HG03558 (cell line): ENCODE data around the gene MYDGF.
"Not testable (repeated sequence)": the region's sequence is repeated elsewhere in the genome, so short reads cannot be mapped to it uniquely, and the experiment has no call there.

Experiments
- ATAC-seq: cut with Tn5 transposase; IDR thresholded peaks from one replicate; pipeline ENCODE4 v1.9.1; 2021; ENCODE audit warnings: moderate number of reproducible peaks; ENCODE audit not compliant: unreplicated experiment; ENCODE audit errors: extremely low read depth

The MYDGF gene

GRCh38 chr19:4669723-4670480, at the start of gene MYDGF:
Gene MYDGF, minus strand, starts transcription at chr19:4670342. Its CDS starts 8 bp downstream, at chr19:4670334.
- no peak for ATAC-seq

DNA sequence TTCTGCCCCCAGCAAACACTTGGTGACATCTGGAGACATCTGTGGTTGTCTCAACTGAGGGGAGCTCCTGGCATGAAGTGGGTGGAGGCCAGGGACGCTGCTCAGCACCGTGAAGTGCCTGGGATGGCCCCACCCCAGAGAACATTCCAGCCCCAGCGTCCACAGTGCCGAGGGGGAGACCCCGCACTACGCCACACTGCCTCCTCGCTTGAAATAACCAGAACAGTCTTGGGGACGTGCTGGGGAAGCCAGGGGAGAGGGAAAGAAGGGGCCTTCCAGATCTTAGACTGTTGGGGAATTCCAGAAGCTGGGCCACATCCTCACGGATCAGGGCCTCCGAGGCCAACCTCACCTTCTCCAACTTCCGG, 49.3 kb upstream of the MYDGF start:
- no peak for ATAC-seq

GRCh38 chr19:4717966-4718701, 48.0 kb upstream of the MYDGF start:
- no peak for ATAC-seq

- ATAC-seq = no peak
Observed at GRCh38 chr19:4717191-4717965, 47.2 kb upstream of the MYDGF start.

- no peak for ATAC-seq
Observed at GRCh38 chr19:4715529-4716221, 45.5 kb upstream of the MYDGF start.

- ATAC-seq = not testable (repeated sequence)
Observed at GRCh38 chr19:4715178-4715528, 45.0 kb upstream of the MYDGF start.

GRCh38 chr19:4714016-4714415, 43.9 kb upstream of the MYDGF start:
- no peak for ATAC-seq

GRCh38 chr19:4713384-4713951, 43.3 kb upstream of the MYDGF start:
- no peak for ATAC-seq

DNA sequence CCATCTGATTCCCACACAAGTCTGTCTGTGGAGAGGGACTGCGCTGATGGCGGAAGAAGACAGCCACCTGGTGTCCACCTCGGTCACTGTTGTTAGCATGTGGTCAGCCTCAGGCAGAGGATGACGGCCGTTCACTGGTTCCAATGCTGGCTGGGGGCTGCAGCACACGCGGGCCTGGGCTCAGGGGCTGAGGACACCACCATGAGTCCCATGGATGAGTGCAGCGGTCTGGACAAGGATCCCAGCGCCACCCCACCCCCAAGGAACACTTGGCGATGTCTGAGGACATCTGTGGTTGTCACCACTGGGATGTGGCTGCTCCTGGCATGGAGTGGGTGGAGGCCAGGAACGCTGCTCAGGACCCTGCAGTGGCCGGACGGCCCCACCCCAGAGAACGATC, 42.6 kb upstream of the MYDGF start:
- no peak for ATAC-seq

- ATAC-seq = no peak
Observed at GRCh38 chr19:4711211-4711610, 41.1 kb upstream of the MYDGF start.

GRCh38 chr19:4710281-4710600, 40.1 kb upstream of the MYDGF start:
- ATAC-seq = no peak

DNA sequence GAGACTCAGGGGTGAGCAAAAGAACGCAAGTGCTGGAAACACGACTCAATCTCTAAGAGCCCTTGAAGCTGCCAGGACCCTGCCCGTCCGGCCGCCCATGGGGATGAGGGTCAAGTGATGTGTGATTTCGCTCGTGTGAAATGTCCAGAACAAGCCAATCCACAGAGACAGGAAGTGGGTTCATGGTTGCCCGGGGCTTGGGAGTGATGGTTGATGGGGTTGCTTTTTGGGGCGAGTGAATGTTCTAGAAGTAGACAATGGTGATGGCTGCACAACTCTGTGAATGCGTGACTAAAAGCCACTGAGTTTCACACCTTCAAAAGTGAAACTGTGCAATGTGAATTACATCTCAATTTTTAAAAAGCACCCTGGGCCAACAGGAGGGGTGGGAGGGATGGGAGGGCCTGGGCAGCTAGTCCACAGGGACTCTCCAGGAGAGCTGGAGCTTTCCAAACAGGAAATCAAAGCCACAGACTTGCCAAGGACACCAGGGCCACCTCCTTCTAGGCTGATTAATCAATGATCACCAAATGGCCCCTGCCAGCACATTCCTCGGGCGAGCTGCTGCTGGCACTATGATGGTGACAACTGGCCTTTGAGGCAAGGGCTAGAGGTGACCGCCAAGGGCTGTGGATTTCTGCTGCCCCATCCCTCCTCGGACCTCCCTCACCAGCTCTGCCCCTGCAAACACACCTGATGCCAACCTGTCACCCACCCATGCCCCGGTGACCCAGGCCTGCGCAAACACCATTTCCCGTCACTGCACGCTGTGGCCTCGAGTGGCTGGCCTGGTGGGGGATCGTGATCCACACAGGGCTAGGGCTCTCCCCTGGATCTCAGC, 39.5 kb upstream of the MYDGF start:
- no peak for ATAC-seq

DNA sequence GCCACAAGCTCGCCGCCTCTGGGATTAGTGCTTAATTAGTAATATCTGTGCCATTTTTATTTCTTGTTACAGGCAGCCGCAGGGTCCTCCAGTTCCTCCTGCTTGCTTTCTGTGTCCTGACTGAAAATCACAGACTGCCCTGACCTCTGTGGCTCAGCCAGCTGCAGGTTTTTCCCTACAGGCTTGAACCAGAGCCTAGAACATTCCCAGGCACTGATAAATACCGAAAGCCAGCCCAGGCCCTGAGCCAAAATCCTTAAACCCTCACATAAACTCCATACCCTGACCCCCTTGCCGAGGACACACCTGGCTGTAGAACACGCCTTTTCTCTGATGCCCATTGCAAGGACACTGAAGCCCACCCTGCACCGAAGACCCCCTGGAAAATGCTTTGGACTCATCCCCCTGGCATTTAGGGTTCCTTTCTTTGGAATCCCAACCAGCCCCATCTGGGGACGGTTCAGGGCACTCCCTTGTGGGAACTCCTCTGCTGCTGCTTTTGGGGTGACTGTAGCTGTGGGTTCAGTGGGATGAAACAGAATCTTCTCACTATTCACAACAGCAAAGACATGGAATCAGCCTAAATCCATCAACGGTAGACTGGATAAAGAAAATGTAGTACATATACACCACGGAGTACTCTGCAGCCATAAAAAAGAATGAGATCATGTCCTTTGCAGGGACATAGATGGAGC, 38.0 kb upstream of the MYDGF start:
- no peak for ATAC-seq

- no peak for ATAC-seq
Observed at GRCh38 chr19:4707322-4707721, 37.2 kb upstream of the MYDGF start.

DNA sequence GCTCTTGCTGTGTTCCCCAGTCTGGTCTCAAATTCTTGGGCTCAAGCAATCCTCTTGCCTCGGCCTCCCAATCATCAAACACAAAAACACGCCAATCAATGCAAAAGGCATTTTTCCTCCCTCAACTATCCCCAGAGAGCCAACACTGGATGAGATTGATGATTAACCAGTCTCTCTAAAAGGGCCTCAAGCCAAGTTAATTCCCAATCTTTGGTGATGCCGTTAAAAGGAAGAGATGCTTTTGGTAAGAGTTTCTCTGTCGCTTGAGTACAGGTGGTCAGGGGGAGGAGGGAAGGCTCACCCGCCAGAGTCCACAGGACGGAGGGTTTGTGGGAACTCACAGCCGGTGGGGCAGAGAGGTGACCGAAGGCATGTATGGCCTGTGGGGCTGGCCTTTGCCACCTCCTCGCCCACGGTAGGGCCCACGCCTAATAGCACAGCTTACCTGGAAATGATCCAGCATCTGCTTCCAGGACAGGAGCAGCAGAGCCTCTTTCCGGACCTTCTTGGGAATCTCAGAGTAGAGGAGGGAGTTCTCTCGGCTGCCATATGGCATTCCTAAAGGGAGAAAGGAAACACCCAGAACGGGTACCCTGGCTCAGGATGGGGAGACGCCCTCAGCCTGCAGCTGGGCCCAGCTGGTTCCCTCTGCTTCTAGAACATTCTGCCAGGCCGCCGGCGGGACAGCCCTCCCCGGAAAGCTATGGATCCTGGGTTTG, 35.4 kb upstream of the MYDGF start:
- no peak for ATAC-seq

DNA sequence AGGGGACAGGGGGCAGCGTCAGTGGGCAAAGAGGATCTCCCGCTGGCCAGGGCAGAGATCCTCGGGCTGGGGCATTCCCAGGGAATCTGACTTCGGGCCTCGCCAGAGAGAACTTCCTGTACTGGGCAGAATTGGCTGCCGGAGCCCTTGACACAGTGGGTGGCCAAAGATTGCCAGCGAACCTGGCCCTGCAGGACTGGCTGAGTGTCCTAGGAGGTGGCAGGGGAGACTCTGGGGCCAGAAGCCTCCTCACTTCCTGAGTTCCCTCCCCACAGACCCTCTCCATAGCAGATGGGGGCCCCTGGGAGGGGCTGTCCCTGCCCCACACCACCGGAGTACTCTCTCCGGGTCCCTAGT, 34.2 kb upstream of the MYDGF start:
- ATAC-seq = no peak

GRCh38 chr19:4703671-4704316, 33.7 kb upstream of the MYDGF start:
- no peak for ATAC-seq

DNA sequence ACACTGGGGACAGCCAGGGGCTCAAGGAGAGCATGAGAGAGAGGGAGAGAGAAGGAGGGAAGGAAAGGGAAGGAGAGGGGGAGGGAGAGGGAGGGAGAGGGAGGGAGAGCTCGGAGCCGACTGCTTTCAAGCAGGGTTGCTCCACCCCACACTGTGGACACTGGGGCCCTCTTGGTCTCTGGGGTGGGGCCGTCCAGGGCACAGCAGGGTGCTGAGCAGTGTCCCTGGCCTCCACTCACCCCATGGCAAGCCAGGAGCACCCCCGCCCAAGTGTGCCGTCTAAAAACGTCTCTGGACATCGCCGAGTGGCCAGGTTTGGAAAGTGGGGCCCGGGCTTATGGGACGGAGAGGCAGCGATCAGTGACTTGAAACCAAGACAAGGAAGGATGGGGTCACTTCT, 32.6 kb upstream of the MYDGF start:
- no peak for ATAC-seq
